ENCODE results near the gene DEPP1. TPM values are rescaled to one million over a fixed set of nuclear protein-coding genes. Genes with fewer than 3 reads are reported as not detected.

The DEPP1 gene
- total RNA-seq, 1 donor from 2014 or later: 33.0 TPM

- intact Hi-C loops (cut with DNase I): loop anchor here (10.0 kb wide), 3 partner anchors 97 to 1287 kb away; no protein-coding TSS in a partner anchor
- ATAC-seq (no peak), DNase-seq (ENCODE audit: missing footprints) (peak; percentile 28)
Measured at GRCh38 chr10:44971935-44972757, 6.5 kb downstream of the DEPP1 start.

GRCh38 chr10:44971434-44971833, 7.2 kb downstream of the DEPP1 start:
- ATAC-seq (no peak), DNase-seq (ENCODE audit: missing footprints) (peak; percentile 64)
- intact Hi-C loops (cut with DNase I): loop anchor here (10.0 kb wide), 3 partner anchors 97 to 1287 kb away; no protein-coding TSS in a partner anchor

DNA sequence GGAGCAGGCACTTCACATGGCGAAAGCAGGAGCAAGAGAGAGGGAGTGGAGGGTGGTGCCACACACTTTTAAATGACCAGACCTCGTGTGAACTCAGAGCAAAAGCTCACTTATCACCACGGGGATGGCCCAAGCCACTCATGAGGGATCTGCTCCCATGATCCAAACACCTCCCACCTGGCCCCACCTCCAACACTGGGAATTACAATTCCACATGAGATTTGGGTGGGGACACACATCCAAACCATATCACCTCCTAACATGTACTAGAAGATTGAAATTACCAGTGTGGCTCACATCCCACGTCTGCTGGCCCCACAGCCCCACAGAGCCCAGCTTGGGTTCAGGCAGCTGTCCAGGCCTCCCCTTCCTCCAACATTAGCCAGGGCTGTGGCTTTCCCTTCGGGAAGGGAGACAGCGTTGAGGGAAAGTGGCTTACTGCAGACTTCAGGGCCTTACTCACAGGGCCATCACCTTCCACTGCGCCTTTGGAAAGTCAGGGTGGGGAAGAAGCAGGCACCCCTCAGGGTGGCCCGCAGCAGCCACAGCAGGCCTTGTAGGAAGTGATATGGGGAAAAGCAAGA, 7.7 kb downstream of the DEPP1 start:
- ATAC-seq: no peak
- intact Hi-C loops (cut with DNase I): loop anchor here (10.0 kb wide), 3 partner anchors 96 to 1286 kb away; no protein-coding TSS in a partner anchor
- no peak for DNase-seq (ENCODE audit: missing footprints)

- peak; percentile 8 for ATAC-seq
- peak; percentile 65 for DNase-seq (ENCODE audit: missing footprints)
- intact Hi-C loops (cut with DNase I): loop anchor here (10.0 kb wide), 3 partner anchors 95 to 1285 kb away; no protein-coding TSS in a partner anchor
Measured at GRCh38 chr10:44969854-44970253, 8.8 kb downstream of the DEPP1 start.

DNA sequence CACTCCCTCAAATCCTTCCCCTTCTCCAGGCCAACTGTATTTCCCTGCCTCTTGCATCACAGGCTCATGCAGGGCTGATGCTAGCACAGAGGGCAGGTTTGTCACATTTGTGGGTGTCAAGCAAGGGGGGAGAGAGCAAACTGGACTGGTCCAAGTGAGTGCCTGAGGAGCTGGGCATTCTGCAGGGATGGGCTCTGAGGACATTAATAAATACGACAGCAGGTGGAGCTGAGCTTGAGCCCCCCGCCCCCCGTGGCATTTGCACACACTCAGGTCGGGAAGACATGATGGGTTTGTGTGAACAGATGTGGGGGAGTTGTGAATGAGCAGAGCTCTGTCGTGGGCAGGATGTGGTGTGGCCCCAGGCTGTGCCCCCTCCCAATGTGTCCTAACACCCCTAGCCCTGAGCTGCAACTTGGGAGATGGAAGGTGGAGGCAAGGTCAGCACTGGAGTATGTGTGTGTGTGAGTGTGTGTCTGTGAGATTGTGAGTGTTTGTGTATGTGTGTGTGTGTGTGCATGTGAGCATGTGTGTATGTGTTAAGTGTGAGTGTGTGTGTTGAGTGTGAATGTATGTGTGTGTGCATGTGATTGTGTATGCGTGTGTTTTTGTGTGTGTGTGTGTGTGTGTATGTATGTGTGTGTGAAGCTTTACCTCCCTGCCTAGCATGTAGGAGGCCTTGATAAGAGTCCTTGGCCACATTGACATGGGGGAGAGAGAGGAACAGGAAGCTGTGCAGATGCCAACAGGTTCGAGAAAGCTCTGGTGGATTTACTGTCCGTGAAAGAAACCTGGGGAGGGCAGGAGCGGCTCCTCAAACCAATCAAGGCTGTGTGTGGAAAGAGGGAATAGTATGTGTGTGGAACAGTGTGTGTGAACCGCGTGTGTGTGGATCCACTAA, 9.9 kb downstream of the DEPP1 start:
- ATAC-seq (no peak), DNase-seq (ENCODE audit: missing footprints) (peak; percentile 63)

GRCh38 chr10:44968091-44968490, 10.5 kb downstream of the DEPP1 start:
- peak; percentile 34 for ATAC-seq
- intact Hi-C loops (cut with DNase I): no loop called here
- peak; percentile 71 for DNase-seq (ENCODE audit: missing footprints)

More for the DNA sequence above, 9.9 kb downstream of the DEPP1 start:
- intact Hi-C loops (cut with DNase I): no loop called here

DNA sequence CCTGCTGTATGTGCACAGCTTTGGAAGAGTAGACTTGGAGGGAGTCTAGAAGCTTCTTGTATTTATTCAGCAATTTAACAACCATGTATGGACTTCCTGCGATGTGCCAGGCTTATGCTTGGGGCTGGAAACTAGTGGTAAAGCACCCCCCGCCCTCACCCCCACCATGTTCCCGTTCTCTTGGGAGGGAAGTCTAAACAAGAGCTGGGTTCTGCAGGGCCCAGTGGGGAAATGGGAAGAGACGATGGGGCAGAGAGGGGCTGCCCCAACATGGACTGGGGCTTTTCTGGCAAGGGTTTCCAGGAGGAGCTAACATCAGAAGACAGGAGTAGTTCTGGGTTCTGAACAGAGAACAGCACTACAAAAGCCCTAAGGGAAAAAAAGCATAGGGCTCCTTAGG, 11.0 kb downstream of the DEPP1 start:
- DNase-seq (ENCODE audit: missing footprints) (peak; percentile 67), ATAC-seq (peak; percentile 3)
- intact Hi-C loops (cut with DNase I): no loop called here

GRCh38 chr10:44966816-44967509, 11.6 kb downstream of the DEPP1 start:
- no peak for ATAC-seq
- intact Hi-C loops (cut with DNase I): no loop called here
- DNase-seq (ENCODE audit: missing footprints): peak; percentile 46

DNA sequence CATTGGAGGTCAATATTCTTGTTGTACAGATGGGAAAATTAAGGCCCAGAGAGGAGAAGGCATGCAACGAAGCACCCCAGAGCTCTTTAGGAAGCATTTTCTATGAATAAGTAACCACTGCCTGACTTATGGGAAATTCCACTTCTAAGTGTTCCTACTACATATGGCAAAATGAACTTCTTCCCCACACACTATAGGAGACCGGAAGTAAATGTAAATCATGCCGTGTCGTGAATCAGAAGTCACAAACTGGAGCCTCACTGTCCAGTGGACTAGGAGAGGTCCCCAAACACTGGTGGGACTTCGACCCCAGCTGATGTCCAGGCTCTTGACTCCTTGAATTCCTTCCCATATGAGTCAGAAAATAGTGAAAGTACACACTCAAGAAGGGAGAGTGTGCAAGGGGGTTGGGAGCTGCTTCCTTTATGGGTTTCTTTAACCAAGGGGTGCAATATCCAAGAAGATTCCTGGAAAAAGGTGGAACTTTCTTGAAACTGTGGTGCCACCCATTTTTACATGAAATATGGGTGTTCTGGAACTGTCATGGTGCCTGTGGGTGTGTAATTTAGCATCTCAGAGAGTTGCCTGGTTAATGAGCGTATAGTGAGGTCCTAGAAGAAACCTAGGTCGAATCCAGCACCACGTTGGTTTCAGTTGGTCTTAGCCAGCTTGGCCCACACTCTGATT, 12.3 kb downstream of the DEPP1 start:
- intact Hi-C loops (cut with DNase I): no loop called here
- DNase-seq (ENCODE audit: missing footprints): peak; percentile 2
- ATAC-seq: no peak

DNA sequence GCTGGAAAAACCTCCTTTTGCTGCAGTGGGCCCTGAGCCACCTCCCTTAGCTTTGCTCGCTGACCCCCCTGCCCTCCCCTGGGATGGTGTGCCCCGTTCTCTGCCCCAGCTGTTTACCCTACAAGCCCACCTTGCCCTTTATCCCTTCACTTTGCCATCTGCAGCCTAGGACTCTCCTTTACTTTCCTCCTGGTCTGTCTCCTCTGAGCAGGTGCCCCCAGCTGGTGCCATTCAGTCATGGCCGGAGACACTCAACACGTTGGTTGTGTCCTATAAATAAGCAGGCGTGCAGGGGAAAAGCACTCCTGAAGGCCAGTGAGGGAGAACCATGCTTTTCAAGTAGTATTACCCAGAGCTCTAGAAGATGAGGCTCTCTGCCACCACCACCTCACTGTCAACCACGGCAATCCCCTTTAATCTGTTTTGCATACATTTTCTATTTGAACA, 12.9 kb downstream of the DEPP1 start:
- peak; percentile 12 for ATAC-seq
- DNase-seq (ENCODE audit: missing footprints): peak; percentile 26
- intact Hi-C loops (cut with DNase I): no loop called here

DNA sequence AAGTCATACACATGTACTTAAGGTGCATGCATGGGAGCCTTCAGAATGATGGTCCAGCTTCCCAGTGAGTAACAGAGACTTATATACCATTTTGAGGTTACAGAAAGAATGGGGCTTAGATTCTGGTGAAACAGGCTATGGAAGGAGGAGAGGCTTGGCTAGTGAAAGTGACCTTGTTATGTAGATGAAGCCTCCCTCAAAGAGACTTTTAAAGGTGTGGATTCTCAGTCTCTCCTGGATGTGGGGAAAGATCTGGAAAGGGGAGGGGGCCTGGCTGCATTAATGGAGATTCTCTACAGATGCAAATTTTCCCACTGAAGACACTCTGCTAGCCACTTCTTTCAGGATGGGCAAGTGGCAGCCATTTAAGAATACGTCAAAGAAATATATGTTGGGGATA, 13.5 kb downstream of the DEPP1 start:
- DNase-seq (ENCODE audit: missing footprints) (no peak), ATAC-seq (no peak)
- intact Hi-C loops (cut with DNase I): no loop called here

- ATAC-seq: peak; percentile 61
- DNase-seq (ENCODE audit: missing footprints): peak; percentile 93
- intact Hi-C loops (cut with DNase I): loop anchor here (1.0 kb wide), 1 partner anchor 32 kb away; no protein-coding TSS in a partner anchor
Measured at GRCh38 chr10:44963772-44964633, 14.6 kb downstream of the DEPP1 start.

DNA sequence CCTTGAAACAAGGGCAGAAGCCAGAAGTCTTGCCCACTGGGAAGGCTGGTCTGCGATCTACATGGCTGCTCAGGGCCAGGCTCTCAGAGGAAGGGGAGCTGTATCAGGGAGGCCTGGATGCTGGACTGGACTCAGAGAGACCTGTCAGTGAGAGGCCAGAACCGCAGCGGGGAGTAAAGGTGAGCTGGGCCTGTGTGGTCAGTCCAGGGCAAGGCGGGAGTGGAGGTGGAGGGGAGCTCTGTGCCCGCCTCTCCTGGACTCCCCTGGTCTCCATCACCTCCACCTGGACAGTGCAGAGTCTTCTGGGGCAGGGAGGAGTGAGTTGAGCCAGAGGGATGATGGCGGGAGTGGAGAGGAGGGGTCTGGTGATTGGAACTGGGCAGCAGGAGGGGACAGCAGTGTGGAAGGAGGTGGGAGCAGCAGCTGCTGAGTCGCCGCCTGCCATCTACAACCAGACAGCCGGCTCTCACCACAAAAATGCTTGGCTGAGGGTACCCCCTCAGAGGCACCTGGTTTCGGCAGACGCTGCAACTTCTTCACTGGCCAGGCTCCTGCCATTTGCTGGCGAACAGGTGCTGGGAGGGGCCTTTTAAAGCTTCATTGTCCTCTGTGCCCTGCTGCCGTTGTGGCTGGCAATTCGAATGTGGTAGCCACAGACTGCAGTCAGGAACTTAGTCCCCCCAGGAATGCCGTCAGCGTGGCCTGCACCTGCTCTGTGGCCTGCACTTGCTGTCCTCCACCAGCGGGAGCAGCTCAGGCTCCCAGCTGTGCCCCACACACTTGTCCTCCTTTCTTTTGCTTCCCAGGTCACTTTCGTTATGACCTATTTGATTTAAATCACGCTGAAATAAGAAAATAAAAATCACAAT, 15.5 kb downstream of the DEPP1 start:
- intact Hi-C loops (cut with DNase I): no loop called here
- ATAC-seq: no peak
- peak; percentile 64 for DNase-seq (ENCODE audit: missing footprints)

GRCh38 chr10:44961931-44962750, 16.5 kb downstream of the DEPP1 start:
- intact Hi-C loops (cut with DNase I): loop anchor here (2.0 kb wide), 1 partner anchor 15 kb away; no protein-coding TSS in a partner anchor
- peak; percentile 21 for DNase-seq (ENCODE audit: missing footprints)
- no peak for ATAC-seq

- intact Hi-C loops (cut with DNase I): loop anchor here (2.0 kb wide), 1 partner anchor 16 kb away; no protein-coding TSS in a partner anchor
- ATAC-seq (no peak), DNase-seq (ENCODE audit: missing footprints) (peak; percentile 8)
Measured at GRCh38 chr10:44961230-44961571, 17.4 kb downstream of the DEPP1 start.
